HG02970 (cell line): ENCODE measurements around the gene NCAM2.
"Not testable (repeated sequence)": the region's sequence is repeated elsewhere in the genome, so short reads cannot be mapped to it uniquely, and the experiment has no call there.

Experiments used
- ATAC-seq: cut with Tn5 transposase; IDR thresholded peaks from one replicate; pipeline ENCODE4 v1.9.1; 2021; ENCODE audit warnings: mild to moderate bottlenecking, moderate library complexity, moderate number of reproducible peaks; ENCODE audit not compliant: unreplicated experiment, low FRiP score

The NCAM2 gene

DNA sequence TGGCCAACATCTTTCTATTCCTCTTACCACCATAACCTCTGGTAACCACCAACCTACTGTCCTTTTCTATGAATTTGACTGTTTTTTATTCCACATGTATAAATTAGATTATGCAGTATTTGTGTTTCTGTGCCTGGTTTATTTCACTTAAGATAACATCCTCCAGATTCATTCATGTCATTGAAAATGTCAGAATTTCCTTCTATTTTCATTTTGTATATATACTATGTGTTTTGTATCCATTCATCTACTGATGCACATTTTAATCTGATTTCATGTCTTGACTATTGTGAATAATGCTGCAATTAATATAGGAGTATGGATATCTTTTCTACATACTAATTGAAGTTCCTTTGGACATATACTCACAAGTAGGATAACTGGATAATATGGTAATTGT lies 403.2 kb downstream of the NCAM2 start:
- no peak for ATAC-seq

DNA sequence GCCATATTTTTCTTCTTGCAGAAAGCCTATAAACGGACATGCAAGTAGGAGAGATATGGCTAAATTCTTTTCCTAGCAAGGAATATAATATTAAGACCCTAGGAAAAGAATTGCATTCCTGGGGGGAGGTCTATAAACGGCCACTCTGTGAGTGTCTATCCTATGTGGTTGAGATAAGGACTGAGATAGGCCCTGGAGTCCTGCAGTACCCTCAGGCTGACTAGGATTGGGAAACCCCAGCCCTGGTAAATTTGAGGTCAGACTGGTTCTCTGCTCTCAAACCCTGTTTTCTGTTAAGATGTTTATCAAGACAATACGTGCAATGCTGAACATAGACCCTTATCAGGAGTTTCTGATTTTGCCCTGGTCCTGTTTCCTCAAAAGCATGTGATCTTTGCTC lies 404.0 kb downstream of the NCAM2 start:
- ATAC-seq: not testable (repeated sequence)

DNA sequence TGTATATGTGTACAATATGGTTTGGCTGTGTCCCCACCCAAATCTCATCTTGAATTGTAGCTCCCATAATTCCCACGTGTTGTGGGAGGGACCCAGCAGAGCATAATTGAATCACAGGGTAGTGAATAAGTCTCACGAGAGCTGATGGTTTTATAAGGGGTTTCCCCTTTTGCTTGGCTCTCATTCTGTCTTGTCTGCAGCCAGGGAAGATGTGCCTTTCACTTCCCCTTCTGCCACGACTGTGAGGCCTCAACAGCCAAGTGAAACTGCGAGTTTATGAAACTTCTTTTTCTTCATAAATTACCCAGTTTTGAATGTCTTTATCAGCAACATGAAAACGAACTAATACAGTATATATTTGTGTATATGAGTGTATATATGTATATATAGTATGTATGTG lies 406.1 kb downstream of the NCAM2 start:
- ATAC-seq: not testable (repeated sequence)

DNA sequence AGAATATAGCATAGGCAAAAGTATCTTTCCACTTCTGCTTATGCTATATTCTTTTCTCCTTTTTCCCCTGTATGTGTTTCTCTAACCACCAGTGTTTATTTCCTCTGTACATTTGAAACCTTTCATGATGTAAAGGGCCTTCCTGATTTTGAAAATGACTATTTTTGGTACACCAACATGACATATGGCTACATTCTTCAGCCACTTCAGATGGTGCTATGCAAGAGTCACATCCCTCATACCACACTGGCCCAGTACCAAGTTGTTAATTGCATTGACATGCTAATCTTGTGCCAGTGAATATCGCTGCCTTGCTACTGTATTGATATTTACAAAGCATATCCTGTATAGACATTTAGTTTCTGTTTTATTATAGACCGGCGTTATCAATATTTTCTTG lies 408.7 kb downstream of the NCAM2 start:
- ATAC-seq: no peak

DNA sequence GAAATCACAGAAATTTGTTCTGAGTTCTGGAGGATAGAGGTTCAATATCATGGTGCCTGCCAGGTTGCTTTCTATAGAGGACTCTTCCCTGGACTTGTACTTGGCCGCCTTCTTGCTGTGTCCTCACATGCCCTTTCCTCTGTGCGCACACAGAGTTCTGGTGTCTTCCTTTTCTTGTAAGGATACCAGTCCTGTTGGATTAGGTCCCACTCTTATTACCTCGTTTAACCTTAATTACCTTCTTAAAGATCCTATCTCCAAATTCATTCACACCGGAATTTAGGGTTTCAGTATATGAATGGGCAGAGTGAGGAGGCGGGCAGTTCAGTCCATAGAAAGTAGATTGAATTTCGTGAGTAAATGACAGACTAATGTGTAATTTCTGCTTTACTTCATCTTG lies 413.9 kb downstream of the NCAM2 start:
- ATAC-seq: no peak

DNA sequence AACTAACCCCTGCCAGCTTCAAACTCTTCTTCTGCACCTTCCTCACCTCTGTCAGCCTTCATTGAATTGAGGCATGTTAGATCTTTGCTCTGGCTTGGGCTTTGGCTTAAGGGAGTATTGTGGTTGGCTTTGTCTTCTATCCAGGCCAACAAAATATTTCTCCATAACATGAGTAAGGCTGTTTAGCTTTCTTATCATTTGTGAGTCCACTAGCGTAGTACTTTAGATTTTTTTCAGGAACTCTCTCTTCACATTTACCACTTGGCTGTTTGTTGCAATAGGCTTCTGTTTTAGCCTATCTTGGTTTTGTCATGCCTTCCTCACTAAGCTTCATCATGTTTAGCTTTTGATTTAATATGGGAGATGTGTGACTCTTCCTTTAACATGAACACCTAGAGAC lies 417.5 kb downstream of the NCAM2 start:
- no peak for ATAC-seq

DNA sequence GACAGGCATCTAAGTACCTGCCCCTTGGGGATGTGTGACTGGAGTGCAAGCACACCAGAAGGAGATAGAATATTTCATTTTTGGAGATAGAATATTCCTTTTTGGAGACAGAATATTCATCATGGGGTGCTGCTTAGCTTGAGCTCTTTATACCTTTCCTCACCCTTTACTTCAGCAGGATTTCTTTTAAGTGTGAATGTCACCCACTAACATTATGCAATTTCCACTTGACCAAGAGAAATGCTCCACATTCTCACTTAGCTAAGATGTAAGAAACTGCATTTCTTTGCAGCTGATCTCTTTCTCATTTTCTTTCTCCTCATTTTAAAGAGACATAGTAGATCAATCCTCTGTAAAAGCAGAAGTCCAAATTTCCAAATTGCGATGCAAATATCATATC lies 436.7 kb downstream of the NCAM2 start:
- ATAC-seq: no peak

DNA sequence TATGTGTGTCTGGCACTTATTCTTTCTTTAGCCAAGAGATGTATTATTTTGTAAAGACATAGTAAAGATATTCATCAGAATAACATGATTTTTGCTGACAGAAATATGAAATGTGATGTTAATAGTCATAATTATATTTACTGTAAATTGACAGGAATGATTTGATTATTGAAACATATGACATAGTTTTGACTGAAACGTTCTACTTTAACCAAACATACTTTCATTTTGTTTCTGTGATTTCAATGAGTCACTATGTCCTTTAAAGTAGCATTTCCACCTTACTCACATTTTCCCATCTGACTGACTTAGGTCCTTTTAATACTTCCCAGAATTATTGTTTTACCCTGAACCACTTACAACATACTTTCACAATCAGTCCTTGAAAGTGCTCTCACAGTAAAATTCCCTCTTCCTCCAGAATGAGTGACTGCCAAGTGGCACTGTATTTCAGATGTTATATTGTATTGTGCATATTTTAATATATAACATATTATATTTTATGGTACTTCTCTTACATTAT lies 437.9 kb downstream of the NCAM2 start:
- ATAC-seq: no peak

DNA sequence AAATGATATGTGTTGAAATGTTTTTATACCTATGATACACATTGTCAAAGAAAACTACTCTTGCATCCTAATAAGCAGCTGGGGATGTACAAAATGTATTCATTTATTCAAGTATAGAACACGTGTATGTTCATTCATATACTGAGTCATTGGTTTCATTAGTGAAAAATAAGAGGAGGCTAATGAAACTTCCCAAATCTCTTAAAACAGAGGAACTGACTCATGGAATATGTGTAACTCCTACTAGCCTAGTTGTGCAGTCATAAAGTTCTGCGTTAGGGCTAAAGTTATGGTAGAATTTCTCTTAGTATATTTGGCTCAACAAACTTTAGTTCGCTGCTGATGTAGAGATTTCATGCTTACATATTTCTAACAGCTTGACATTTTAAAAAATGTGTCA lies 441.6 kb downstream of the NCAM2 start:
- ATAC-seq: no peak

DNA sequence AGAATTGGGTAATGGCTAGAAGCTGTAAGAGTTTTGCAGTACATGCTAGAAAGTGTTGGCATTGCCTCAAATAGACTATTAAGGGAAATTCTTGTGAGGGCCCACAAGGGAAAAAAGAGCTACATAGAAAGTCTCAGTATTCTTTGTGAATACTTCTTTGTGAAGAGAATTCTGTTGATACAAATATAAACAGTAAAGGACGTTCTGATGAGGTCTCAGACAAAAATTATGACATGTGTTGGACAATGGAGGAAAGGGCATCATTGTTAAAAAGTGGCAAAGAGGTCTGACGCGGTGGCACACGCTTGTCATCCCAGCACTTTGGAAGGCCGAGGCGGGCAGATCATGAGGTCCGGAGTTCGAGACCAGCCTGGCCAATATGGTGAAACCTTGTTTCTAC lies 458.9 kb downstream of the NCAM2 start:
- ATAC-seq: no peak

DNA sequence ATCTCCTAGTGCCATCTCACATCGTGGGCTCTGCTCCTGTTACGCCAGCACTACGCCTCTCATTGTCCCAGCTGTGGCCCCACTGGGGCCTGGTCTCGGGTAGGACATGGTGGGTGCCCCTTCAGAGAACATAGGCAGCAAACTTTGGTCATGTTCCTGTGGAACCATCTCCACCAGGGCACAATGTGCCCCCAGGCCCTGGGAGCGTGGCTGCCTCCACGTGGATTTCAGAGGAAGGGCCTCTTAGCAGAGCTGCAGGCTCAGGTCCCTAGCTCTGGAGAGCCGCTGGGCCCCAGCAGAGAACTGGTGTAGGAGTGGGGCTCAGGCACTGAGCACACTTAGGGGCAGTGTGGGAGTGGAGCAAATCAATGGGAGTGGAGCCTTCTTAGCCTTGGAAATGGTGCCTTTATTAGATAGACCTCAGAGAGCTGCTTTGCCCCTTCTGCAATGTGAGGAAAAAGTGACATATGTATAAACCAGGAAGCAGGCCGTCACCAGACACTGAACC lies 460.0 kb downstream of the NCAM2 start:
- no peak for ATAC-seq

DNA sequence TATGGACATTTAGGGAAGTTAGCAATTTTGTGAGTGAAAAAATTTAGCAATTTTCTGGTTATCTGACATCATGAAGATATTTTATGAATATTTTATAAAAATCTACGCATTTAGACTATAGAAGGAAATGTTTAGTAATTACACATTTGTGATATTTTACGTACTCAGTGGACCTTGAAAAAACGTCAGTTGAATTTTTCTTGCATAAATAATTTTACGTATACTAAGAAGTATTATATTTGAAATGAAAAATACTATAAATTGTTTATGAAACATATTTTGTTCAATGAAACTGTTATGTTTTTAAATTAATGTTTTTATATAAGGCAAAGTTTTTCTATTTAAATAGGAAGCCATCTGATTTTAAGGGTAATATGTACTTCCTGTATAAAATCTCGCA lies 462.8 kb downstream of the NCAM2 start:
- no peak for ATAC-seq

DNA sequence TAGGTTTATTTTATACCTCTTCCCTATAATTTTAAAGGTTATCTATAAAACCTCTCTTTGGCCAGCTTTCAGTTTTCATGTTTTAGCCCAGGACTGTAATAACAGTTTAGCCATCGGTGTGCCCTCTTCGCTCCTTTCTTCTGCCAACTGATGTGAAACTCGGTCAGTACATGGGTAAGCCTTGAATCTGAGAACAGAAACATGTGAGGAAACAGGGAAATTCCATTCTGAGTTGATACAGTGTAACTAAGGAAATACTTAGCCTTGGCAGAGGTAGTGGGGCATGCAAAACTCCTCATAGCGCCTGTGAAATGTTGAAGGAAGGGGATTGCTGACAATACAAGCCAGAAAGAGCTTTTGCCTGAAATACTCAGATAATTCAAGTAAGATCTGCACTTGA lies 465.2 kb downstream of the NCAM2 start:
- ATAC-seq: no peak

DNA sequence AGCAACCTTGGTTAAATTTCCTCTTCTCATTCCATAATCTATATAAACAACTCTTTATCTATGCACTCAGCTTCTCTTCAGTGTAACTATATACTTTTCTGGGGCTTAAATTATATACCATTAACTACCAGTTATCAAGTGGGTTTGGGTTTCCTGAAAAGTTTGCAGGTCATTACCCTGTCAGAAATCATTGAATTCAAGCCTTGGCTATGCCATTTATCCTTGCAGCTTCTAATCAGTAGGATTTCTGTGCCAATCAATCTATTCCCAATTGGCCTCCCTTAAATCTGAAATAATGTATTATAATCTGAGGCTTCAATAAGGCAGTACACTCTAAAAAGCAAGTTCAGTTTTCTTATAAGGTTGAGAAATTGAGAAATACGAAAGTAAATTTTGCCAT lies 466.5 kb downstream of the NCAM2 start:
- ATAC-seq: no peak

DNA sequence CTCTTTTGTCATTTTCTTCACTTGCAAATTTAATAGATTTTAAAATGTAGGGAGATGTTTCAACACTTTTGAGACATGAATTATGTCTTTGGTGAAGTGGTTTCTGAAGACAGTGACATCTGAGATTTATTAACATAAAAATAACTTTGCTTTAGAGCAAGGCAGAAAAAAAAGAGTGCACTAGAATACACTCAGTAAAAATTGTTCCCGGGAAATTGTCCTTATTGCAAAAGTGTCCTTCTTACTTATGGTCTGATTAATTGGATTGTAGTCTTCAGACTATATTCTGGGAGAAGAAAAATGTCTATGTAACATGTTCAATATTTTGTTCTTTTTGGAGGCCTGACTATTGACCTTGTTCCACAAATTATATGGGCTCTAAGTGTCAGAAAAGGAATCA lies 468.5 kb downstream of the NCAM2 start:
- no peak for ATAC-seq

DNA sequence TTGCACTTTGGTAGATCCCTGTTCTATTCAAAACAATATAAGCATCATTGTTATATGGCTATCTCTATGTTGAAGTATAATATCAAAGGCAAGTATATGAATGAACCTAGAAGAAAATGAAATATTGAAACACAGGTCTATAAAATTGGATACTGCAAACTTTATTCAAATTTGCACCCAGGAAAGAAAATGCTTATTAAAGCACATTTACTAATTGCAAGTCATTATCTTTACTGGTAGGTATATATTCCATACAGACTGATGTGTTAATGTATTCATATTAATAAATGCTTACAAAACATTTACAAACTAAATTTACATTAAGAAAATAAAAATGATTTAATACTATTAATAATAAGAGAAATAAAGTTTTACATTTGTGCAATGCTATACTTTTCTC lies 469.8 kb downstream of the NCAM2 start:
- ATAC-seq: no peak

DNA sequence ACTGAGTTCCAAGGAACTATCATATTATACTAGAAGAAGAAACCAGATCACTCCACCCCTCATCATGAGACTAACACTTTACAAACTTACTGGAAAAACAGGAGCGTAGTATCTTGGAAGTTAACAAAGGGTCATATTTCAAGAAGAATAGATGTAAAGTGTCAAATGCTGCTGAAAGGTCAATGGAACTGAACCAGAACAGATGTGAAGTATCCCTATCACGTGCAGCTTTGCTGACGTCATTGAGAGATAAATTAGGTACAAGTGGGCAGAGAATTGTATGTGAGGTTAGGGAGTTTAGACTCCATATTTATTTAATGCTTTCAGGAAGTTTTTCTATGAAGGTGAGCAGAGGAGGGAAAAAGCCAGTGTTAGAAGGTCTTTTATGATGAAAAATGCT lies 483.0 kb downstream of the NCAM2 start:
- ATAC-seq: no peak

DNA sequence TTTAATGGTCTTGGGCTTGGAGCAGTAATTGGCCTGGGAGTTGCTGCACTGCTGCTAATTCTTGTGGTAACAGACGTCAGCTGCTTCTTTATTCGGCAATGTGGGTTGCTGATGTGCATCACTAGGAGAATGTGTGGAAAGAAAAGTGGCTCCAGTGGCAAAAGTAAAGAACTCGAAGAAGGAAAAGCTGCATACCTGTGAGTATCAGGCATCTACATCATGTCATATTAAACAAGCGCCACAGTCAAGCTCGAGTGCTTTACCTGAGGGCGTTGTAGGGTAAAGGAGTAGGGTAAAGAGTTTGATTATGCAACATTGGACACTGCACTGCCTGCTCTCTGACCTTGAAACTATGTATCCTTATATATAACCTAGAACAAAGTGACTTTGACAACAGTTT lies 510.6 kb downstream of the NCAM2 start:
- ATAC-seq: no peak

DNA sequence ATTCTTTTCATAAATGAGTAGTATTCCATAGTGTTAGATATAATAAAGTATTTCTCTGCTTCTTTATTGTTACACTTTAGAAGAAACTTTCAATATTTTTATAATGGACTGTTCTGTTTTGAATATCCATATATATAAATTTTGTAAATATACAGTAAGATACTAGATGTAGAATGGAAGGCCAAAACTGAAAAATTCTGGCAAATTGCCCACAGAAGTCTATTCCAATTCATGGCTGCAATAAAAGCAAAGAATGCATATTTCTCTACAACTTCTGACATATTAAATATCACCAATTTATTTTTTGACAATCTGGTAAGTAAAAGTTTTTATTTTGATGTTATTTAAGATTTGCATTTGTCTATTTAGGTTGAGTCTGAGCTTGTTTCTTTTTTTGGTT lies 532.5 kb downstream of the NCAM2 start:
- no peak for ATAC-seq

DNA sequence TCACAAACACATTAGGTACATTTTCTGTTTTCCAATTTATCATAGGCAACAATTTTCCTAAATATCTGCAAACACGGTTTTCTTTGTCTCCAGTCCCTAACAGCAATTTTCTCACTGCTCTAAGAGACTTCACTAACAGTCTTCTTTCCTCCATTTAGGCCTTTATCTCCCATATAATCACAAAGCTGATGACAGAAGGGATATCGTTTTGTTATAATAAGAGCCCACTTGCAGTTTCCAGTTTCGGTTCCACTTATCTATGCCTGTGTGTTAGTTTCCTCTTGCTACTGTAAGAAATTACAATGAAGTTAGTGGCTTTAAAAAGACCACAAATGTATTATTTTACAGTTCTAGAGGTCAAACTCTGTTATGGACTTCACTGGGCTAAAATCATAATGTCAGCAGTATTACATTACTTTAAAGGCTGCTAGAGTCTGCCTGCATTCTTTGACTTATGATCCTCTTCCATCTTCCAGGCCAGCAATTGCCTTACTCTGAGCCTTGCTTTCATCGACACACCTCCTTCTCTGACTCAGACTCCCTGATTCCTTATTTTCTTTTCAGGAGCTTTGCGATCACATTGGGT lies 549.3 kb downstream of the NCAM2 start:
- ATAC-seq: no peak

DNA sequence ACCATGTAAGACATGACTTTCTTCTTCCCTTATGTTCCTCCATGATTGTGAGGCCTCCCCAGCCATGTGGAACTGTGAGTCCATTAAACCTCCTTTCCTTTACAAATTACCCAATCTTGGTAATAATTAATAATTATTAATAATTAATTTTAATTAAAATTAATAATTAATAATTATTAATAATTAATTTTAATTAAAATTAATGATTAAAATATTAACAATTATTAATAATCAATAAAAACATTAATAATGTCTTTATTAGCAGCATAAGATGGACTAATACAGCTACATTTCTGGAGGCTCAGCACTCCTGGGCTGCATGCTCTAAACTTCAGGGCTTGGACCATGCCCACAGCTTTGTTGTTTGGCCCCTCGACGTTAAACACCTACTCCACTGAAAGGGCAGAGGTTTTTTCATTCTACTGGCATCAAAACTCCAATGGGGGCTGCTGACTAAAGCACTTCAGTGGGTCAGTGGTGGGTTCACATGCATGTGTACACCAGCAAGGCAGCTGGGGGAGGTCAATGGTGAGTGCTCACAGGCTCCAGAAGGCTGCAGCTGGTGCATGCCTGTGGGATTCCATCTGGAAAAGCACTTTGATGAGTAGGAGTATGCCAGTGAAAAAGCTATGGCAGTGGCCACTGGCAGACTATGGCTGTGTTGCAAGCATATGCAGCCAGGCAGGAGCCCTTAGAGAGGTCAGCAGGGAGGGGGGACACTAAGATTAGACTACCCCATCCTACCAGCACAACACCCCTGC lies 561.3 kb downstream of the NCAM2 start:
- ATAC-seq: no peak
